ENCODE results near the gene CSRP1.
"Not testable (repeated sequence)": the region's sequence is repeated elsewhere in the genome, so short reads cannot be mapped to it uniquely, and the experiment has no call there.

Gene CSRP1

DNA sequence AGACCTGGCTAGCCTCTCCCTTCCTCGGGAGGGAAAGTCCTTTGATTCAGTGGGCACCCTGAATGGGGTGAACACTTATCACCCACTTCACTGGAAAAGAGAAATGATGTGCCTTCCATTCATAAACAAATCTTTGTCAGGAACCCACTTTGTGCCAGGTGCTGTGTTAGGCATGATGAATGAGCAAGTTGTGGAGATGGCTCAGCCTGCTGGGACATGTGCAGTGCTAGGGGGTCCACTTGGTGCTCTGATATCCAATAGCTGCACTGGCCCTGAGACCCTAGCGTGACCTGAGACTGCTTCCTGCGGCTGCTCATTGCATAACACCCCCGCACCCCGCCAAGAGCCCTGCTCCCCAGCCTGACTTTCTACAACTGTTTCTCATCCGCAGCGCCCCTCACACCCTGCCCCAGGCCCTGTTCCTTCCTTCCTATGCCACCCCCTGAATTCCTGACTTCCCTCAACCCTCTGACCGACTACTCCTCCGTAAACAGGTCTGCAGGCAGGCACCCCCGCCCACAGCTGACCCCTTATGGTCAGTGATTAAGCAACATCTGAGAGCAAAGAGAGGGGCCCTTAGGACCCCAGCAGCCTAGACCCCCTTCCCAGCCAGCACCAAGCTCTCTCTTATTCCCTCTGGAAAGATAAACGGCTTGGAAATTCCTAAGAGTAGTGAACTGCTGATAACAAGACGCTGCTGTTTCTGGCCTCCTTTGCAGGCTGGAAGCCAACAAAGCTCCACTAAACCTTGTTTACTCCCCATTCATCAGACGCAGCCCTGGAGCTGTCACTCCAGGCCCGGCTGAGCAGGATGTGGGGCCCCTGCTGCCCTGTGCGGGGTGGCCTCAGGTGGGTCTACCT lies 12.9 kb downstream of the CSRP1 start:
- no peak overlapping the region for H3K4me3 ChIP-seq (ENCODE audit: low read length)
- DNase-seq (ENCODE audit: low read depth): peak; percentile 60
- TF ChIP-seq, protein P1, sequence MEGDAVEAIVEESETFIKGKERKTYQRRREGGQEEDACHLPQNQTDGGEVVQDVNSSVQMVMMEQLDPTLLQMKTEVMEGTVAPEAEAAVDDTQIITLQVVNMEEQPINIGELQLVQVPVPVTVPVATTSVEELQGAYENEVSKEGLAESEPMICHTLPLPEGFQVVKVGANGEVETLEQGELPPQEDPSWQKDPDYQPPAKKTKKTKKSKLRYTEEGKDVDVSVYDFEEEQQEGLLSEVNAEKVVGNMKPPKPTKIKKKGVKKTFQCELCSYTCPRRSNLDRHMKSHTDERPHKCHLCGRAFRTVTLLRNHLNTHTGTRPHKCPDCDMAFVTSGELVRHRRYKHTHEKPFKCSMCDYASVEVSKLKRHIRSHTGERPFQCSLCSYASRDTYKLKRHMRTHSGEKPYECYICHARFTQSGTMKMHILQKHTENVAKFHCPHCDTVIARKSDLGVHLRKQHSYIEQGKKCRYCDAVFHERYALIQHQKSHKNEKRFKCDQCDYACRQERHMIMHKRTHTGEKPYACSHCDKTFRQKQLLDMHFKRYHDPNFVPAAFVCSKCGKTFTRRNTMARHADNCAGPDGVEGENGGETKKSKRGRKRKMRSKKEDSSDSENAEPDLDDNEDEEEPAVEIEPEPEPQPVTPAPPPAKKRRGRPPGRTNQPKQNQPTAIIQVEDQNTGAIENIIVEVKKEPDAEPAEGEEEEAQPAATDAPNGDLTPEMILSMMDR (conservative IDR thresholded peaks at IDR 0.05; ENCODE audit: low read depth, low read length): no peak

DNA sequence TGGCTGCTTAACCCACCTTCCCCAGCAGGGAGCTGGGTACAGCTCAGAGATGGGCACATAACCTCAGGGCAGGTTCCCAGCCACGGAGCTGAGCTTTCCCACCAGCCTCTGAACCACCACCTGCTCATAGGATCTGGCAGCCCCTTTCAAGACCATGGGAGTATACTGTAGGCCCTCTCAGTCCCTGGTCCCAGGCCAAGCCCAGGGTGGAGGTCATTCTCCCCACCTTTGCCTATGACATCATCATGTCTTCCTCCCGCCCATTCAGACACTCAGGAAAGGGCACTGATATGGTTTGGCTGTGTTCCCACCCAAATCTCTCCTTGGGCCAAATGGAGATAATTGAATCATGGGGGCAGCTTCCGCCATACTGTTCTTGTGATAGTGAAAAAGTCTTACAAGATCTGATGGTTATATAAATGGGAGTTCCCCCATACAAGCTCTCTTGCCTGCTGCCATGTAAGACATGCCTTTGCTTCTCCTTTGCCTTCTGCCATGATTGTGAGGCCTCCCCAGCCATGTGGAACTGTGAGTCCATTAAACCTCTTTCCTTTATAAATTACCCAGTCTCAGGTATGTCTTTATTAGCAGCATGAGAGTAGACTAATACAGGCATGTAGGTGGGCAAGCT lies 13.8 kb downstream of the CSRP1 start:
- not testable (repeated sequence) for H3K4me3 ChIP-seq (ENCODE audit: low read length); DNase-seq (ENCODE audit: low read depth)

DNA sequence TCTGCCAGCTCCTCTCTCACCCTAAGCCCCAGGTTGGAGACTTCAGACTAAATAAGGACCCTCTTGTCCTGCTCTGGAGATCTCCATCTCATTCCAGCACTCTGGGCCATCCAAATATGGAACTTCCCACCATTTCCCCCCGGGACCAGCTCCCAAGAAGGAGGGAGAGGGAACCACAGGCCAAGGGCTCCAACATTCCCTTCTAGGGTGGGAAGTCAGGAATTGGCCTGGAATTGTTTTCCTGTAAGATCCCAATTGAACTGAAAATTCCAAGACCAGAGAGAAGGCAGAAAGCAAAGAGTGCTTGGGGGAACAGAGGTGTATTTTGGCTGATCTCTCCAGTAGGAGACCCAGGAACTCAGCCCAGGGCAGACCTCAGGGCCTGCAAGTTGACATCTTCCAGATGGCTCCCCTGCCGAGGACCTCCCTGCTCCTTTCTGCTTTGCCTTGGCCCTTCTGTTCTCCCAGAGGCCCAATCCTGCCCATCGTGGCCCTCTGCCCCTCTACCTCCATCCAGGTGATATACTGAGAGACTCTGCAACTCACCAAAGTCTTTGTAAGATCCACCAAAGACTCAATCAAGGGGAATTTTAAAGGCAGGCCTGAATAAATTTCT lies 14.9 kb downstream of the CSRP1 start:
- H3K4me3 ChIP-seq (ENCODE audit: low read length): no peak overlapping the region
- no peak for DNase-seq (ENCODE audit: low read depth)
- TF ChIP-seq, protein P1 (conservative IDR thresholded peaks at IDR 0.05; ENCODE audit: low read depth, low read length): no peak

DNA sequence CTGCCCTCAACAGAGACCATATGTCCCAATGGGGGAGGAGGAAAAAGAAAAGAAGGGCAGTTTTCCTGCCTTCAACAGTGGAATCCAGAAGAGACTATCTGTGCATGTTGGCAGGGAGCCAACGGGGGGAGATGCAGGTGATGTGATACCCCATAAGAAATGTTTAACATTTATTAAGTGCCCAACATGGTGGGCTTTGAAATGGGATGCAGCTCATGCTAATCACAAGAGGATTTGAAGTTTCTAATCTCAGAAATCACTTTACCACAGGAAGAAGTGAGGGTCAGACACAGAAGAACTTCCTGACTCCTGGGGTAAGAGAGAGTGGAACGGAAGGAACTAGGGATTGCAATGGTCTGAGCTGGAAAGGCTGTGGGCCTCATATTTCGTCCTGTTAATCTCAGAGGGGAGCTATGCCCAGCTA lies 16.2 kb downstream of the CSRP1 start:
- no peak for DNase-seq (ENCODE audit: low read depth)
- TF ChIP-seq, protein P1 (conservative IDR thresholded peaks at IDR 0.05; ENCODE audit: low read depth, low read length): no peak

DNA sequence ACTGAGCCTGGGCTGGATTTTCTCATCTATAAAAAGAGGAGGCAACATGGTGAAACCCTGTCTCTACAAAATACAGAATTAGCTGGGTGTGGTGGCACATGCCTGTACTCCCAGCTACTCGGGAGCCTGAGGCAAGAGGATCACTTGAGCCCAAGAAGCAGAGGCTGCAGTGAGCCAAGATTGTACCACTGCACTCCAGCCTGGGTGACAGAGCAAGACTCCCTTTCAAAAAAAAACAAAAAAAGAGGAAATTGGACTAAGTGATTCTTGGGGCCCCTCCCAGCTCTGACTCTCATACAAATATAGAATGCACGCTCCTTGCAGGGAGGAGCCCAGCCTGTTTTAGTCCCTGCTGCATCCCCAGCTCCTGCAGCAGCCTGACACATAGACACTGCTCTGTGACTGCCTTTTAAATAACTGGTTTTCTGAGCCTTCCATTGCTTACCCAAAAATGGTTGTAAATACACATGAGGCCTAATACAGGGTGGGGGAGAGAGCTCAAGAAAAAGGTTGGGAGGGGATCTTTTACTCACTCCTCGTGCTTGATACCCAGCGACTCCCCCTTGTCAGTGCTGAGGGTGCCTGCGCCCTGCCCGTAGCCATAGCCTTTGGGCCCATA lies 17.2 kb downstream of the CSRP1 start:
- TF ChIP-seq, protein P1 (conservative IDR thresholded peaks at IDR 0.05; ENCODE audit: low read depth, low read length): no peak
- H3K4me3 ChIP-seq (ENCODE audit: low read length): no peak overlapping the region
- no peak for DNase-seq (ENCODE audit: low read depth)

More for the DNA sequence above, 16.2 kb downstream of the CSRP1 start:
- H3K4me3 ChIP-seq (ENCODE audit: low read length): no peak overlapping the region

DNA sequence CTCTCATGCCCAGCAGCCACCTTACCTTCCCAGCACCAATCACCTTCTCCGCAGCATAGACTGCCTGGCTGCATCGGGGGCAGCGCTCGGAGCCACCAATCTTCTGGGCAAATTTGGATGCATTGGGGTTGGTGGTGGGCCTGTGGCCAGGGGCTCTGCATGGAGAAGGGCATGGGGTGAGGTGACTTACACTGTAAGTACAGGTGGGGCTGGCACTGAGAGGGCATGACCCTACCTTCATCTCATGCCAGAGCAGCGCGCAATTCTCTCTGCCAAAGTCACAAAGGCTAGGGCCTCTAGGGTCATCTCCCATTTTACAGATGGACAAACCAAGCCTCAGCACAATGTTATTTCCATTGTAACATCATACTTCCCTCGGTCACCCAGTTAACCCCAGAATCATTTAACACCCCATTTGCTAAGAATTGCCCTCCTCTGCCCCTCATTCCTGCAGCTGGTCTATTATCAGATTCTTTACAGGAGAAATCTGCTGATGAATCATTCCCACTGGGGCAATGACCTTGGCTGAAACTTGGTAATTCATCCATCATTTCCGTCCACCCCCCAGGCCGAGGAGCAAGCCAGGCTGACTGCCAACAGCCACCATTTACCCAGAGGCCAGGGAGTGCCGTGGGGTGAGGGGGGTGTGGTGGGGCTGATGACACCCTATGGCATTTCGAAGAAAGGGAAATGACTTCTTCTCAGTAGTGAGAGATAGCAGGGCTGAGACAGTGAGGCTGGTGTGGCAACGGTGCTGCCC lies 17.9 kb downstream of the CSRP1 start:
- TF ChIP-seq, protein P1 (conservative IDR thresholded peaks at IDR 0.05; ENCODE audit: low read depth, low read length): no peak

More for the DNA sequence above, 17.9 kb downstream of the CSRP1 start:
- no peak for DNase-seq (ENCODE audit: low read depth)
- H3K4me3 ChIP-seq (ENCODE audit: low read length): no peak overlapping the region
